AG04449 (cell line): ENCODE data around the gene HAAO.

Experiments used
- CTCF ChIA-PET: fragments of 350-600 bp; formaldehyde crosslinking; extraction: SDS; loops from one replicate; lab custom pipeline; 2021; ENCODE audit warnings: antibody characterized with exemption; lab: Yijun Ruan, JAX
- POLR2A ChIA-PET: fragments of 400-600, 350-600 bp; formaldehyde crosslinking; extraction: SDS; loops from one replicate; lab custom pipeline; 2020; ENCODE audit warnings: antibody characterized with exemption, inconsistent platforms; lab: Yijun Ruan, JAX
- DNase-seq: peaks from one replicate; pipeline ENCODE4 v3.0.0-alpha.2; 2010; ENCODE audit warnings: low read depth, low spot score
- H3K4me3 ChIP-seq: 2 replicates; pipeline ENCODE4 v1.5.1; 2011; ENCODE audit warnings: low read depth, mild to moderate bottlenecking, control low read depth, low read length
- CTCF ChIP-seq: IDR thresholded peaks from one replicate; pipeline ENCODE4 v1.5.1; 2011; ENCODE audit warnings: mild to moderate bottlenecking, moderate library complexity, low read length, control low read depth, inconsistent platforms; ENCODE audit not compliant: insufficient read depth; ENCODE audit errors: missing control alignments

HAAO gene

GRCh38 chr2:42806786-42807185 is 14.4 kb upstream of the HAAO start:
- CTCF ChIA-PET: no interaction called here
- DNase-seq: no peak
- no peak overlapping the region for H3K4me3 ChIP-seq
- TF ChIP-seq CTCF: no peak
- POLR2A ChIA-PET: no interaction called here

- DNase-seq: no peak
- TF ChIP-seq CTCF: no peak
- no peak overlapping the region for H3K4me3 ChIP-seq
- CTCF ChIA-PET: interaction anchor here (1.6 kb wide), 1 partner anchor 11 kb away, joined by 6 read pairs; no protein-coding TSS in a partner anchor
- POLR2A ChIA-PET: no interaction called here
These were observed 12.5 kb upstream of the HAAO start for GRCh38 chr2:42804891-42805290.

- no peak overlapping the region for H3K4me3 ChIP-seq
- no peak for DNase-seq
- CTCF ChIA-PET: no interaction called here
- POLR2A ChIA-PET: no interaction called here
- TF ChIP-seq CTCF: no peak
These were observed 12.0 kb upstream of the HAAO start for GRCh38 chr2:42804338-42804737.

GRCh38 chr2:42802150-42802549 is 9.8 kb upstream of the HAAO start:
- no peak for TF ChIP-seq CTCF
- CTCF ChIA-PET: no interaction called here
- no peak overlapping the region for H3K4me3 ChIP-seq
- DNase-seq: no peak
- POLR2A ChIA-PET: no interaction called here

DNA sequence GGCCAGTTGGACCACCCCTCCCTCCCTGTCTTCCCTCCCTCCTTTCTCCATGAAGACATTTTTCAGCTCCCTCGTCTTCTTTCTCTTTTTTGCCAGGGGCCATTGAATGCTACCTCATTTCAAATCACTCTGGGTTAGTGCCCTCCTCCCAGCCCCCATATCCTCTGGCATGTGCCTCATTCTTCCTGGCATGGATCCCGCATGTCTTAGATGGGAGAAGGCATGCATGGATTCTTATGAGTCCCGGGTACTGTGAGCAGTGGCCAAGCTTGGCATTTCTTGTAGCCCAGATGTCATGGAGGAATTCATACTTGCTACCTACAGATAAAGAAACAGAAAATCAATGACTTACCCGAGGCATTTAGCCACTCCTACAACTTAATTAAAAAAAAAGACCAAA is 9.0 kb upstream of the HAAO start:
- DNase-seq: no peak
- no peak for TF ChIP-seq CTCF
- no peak overlapping the region for H3K4me3 ChIP-seq
- ChIA-PET CTCF (interaction anchor here (1.0 to 2.6 kb wide), 2 partner anchors 9 kb away, joined by 3 to 15 read pairs; no protein-coding TSS in a partner anchor), POLR2A (interaction anchor here (1.4 kb wide), 1 partner anchor 9 kb away, joined by 6 read pairs; no protein-coding TSS in a partner anchor)

GRCh38 chr2:42800981-42801380 is 8.6 kb upstream of the HAAO start:
- CTCF ChIA-PET: interaction anchor here (1.0 to 2.6 kb wide), 2 partner anchors 9 kb away, joined by 3 to 15 read pairs; no protein-coding TSS in a partner anchor
- DNase-seq: no peak
- no peak overlapping the region for H3K4me3 ChIP-seq
- TF ChIP-seq CTCF: no peak
- POLR2A ChIA-PET: interaction anchor here (1.4 kb wide), 1 partner anchor 10 kb away, joined by 6 read pairs; no protein-coding TSS in a partner anchor
